GM06990 (cell line): Measurements from ENCODE around the gene MLKL.
"Not testable (repeated sequence)": the region's sequence is repeated elsewhere in the genome, so short reads cannot be mapped to it uniquely, and the experiment has no call there.

Experiments used
- DNase-seq: peaks from one replicate; pipeline ENCODE4 v3.0.0-alpha.2; 2011; ENCODE audit not compliant: insufficient read length; ENCODE audit errors: extremely low read depth
- H3K27me3 ChIP-seq: replicated peaks from 2 replicates; pipeline ENCODE4 v1.6.0; 2011; ENCODE audit warnings: low read length; ENCODE audit not compliant: control insufficient read depth, insufficient read depth
- H3K36me3 ChIP-seq: 2 replicates; pipeline ENCODE4 v1.5.1; 2011; ENCODE audit warnings: low read length; ENCODE audit not compliant: control insufficient read depth, insufficient read depth
- H3K4me3 ChIP-seq: replicated peaks from 2 replicates; pipeline ENCODE4 v1.5.1; 2011; ENCODE audit warnings: low read depth, mild to moderate bottlenecking, control low read depth, low read length
- CTCF ChIP-seq: IDR thresholded peaks from 2 replicates; pipeline ENCODE4 v1.5.1; 2011; ENCODE audit warnings: low read length, control low read depth, mild to moderate bottlenecking, inconsistent platforms; ENCODE audit not compliant: insufficient read depth, poor library complexity, severe bottlenecking

The MLKL gene

GRCh38 chr16:74724820-74725549 is 24.3 kb upstream of the MLKL start:
- no peak for DNase-seq
- Histone ChIP-seq H3K36me3 (no peaks in the 10 kb centered on the region), H3K27me3 (no peaks in the 10 kb centered on the region), H3K4me3 (no peak overlapping the region)
- no peak for TF ChIP-seq CTCF

GRCh38 chr16:74723256-74723655 is 22.6 kb upstream of the MLKL start:
- no peaks in the 10 kb centered on the region; the same call in 1 of the 2 replicates for H3K27me3 ChIP-seq
- H3K36me3 ChIP-seq, result no peaks in the 10 kb centered on the region
- no peak for TF ChIP-seq CTCF
- no peak overlapping the region for H3K4me3 ChIP-seq
- DNase-seq, result no peak

- H3K4me3 ChIP-seq, DNase-seq, H3K27me3 ChIP-seq, H3K36me3 ChIP-seq: not testable (repeated sequence)
Measured at GRCh38 chr16:74722156-74722555, 21.5 kb upstream of the MLKL start.

GRCh38 chr16:74721716-74722115 is 21.1 kb upstream of the MLKL start:
- Histone ChIP-seq H3K4me3 (no peak overlapping the region), H3K27me3 (no peaks in the 10 kb centered on the region; the same call in 1 of the 2 replicates), H3K36me3 (no peaks in the 10 kb centered on the region)
- no peak for TF ChIP-seq CTCF
- DNase-seq, result no peak

GRCh38 chr16:74720579-74720978 is 19.9 kb upstream of the MLKL start:
- no peak for DNase-seq
- no peak overlapping the region for H3K4me3 ChIP-seq
- no peaks in the 10 kb centered on the region for H3K36me3 ChIP-seq

More at GRCh38 chr16:74720579-74720978, 19.9 kb upstream of the MLKL start:
- no peak for TF ChIP-seq CTCF
- H3K27me3 ChIP-seq, result no peaks in the 10 kb centered on the region; the same call in 1 of the 2 replicates
